ENCODE measurements around the gene XAGE2. TPM values are rescaled to one million over a fixed set of nuclear protein-coding genes. Genes with fewer than 3 reads are reported as not detected.

Gene XAGE2
- total RNA-seq, 1 experiment from 2014 or later = not detected

GRCh38 chrX:52424656-52425055 is 55.8 kb downstream of the XAGE2 start:
- no peaks in the 10 kb centered on the region for H3K4me1 ChIP-seq (ENCODE audit: control insufficient read depth, insufficient read depth, low read length)
- ChIA-PET POLR2A (no interaction called here), CTCF (no interaction called here)
- ATAC-seq = no peak
- no peak overlapping the region for H3K27ac ChIP-seq (ENCODE audit: low read length)
- no peak for TF ChIP-seq POLR2AphosphoS5 (IDR thresholded peaks at IDR 0.05; ENCODE audit: low read depth, low read length)
- TF ChIP-seq TCF7L2 (IDR thresholded peaks at IDR 0.05; ENCODE audit: low read depth, low read length) = no peak
- TF ChIP-seq CTCF (IDR thresholded peaks at IDR 0.05) = no peak
- no peak for TF ChIP-seq REST (IDR thresholded peaks at IDR 0.05; ENCODE audit: insufficient read depth in 1 of 2, low read depth in 2 of 2, low read length in 1 of 2)
- no peak for TF ChIP-seq SIN3A (IDR thresholded peaks at IDR 0.05; ENCODE audit: borderline replicate concordance, insufficient read depth, low read depth, low read length)
- H3K36me3 ChIP-seq (ENCODE audit: control insufficient read depth, insufficient read depth, low read length) = no peaks in the 10 kb centered on the region
- H3K9me3 ChIP-seq (ENCODE audit: control insufficient read depth, insufficient read depth, low read depth, low read length) = no peaks in the 10 kb centered on the region
- in situ Hi-C loops (cut with HindIII; ENCODE audit: low pct_unique_long_range_greater_than_20kb, low sequenced_read_pairs) (no loop called here), intact Hi-C loops (cut with micrococcal nuclease; ENCODE audit: unreplicated experiment) (no loop called here)
- no peak for DNase-seq (ENCODE audit: low read depth, low spot score)
- H3K27me3 ChIP-seq (ENCODE audit: control insufficient read depth, insufficient read depth, low read length) = no peaks in the 10 kb centered on the region; the same call in 1 of the 2 replicates
- H3K4me3 ChIP-seq (ENCODE audit: low read depth in 2 of 2, low read length in 2 of 2) = no peak overlapping the region
- BruUV-seq (replicated peaks) = no TSS peak

Small RNA genes lying within 50 kb of the gene (microRNA-seq; reads per million reads assigned to microRNA genes)
- gene MIR8088 (ENCODE audit: unreplicated experiment) = not detected

Other genes starting within 250 kb of the XAGE2 start
- 0.74 TPM for gene MAGED4, start 184.1 kb upstream of the XAGE2 start, total RNA-seq (2021; ENCODE audit: unreplicated experiment)
- gene XAGE1A, start 126.8 kb downstream of the XAGE2 start, total RNA-seq (2021; ENCODE audit: unreplicated experiment) = not detected
- not detected for gene XAGE1B, start 148.0 kb downstream of the XAGE2 start, total RNA-seq (2021; ENCODE audit: unreplicated experiment)

Data from Panc1 (cell line).